ENCODE results near the gene CDH1. TPM values are rescaled to one million over a fixed set of nuclear protein-coding genes. Genes with fewer than 3 reads are reported as not detected.

CDH1 gene
- total and polyA plus RNA-seq, 2 donors from 2014 or later = 47.0 to 149 TPM

- Histone ChIP-seq H3K27ac (ENCODE audit: low read depth in 2 of 2, low read length in 2 of 2) (no peak overlapping the region), H3K9ac (ENCODE audit: low read length in 3 of 3) (no peak overlapping the region), H3K27me3 (ENCODE audit: control insufficient read depth, insufficient read depth, low read length) (no peaks in the 10 kb centered on the region), H3K36me3 (ENCODE audit: control insufficient read depth in 2 of 3, insufficient read depth in 3 of 3, low read length in 3 of 3) (peaks cover 0 to 6% (median 4%) of the 10 kb centered on the region in 3 donors), H3K4me3 (ENCODE audit: low read length in 3 of 3) (peak overlapping the region in 1 of 3 donors; percentile 43), H3K9me3 (ENCODE audit: control insufficient read depth in 2 of 3, insufficient read depth in 1 of 3, low read length in 3 of 3) (no peaks in the 10 kb centered on the region), H3K4me1 (ENCODE audit: control insufficient read depth in 2 of 3, insufficient read depth in 2 of 3, low read depth in 1 of 3, low read length in 3 of 3) (peaks cover 0 to 3% (median 0%) of the 10 kb centered on the region in 3 donors)
- intact Hi-C loops (cut with DNase I) = no loop called here
- DNase-seq = no peak
- FAIRE-seq = no peak
- no peak for TF ChIP-seq CTCF (IDR thresholded peaks at IDR 0.05; ENCODE audit: borderline replicate concordance, extremely low read depth, insufficient read depth)
Observed at GRCh38 chr16:68859828-68860227, 122.7 kb downstream of the CDH1 start.

- Histone ChIP-seq H3K4me3 (ENCODE audit: low read length in 3 of 3) (peak overlapping the region in 1 of 3 donors; percentile 30), H3K36me3 (ENCODE audit: control insufficient read depth in 2 of 3, insufficient read depth in 3 of 3, low read length in 3 of 3) (peaks cover 0 to 6% (median 4%) of the 10 kb centered on the region in 3 donors), H3K9ac (ENCODE audit: low read length in 3 of 3) (no peak overlapping the region), H3K27me3 (ENCODE audit: control insufficient read depth, insufficient read depth, low read length) (no peaks in the 10 kb centered on the region), H3K9me3 (ENCODE audit: control insufficient read depth in 2 of 3, insufficient read depth in 1 of 3, low read length in 3 of 3) (no peaks in the 10 kb centered on the region), H3K4me1 (ENCODE audit: control insufficient read depth in 2 of 3, insufficient read depth in 2 of 3, low read depth in 1 of 3, low read length in 3 of 3) (peaks cover 0 to 3% (median 0%) of the 10 kb centered on the region in 3 donors), H3K27ac (ENCODE audit: low read depth in 2 of 2, low read length in 2 of 2) (no peak overlapping the region)
- intact Hi-C loops (cut with DNase I) = no loop called here
- no peak for DNase-seq
- TF ChIP-seq CTCF (IDR thresholded peaks at IDR 0.05; ENCODE audit: borderline replicate concordance, extremely low read depth, insufficient read depth) = no peak
- no peak for FAIRE-seq
Observed at GRCh38 chr16:68860978-68861892, 124.1 kb downstream of the CDH1 start.

GRCh38 chr16:68866933-68867332 is 129.8 kb downstream of the CDH1 start:
- intact Hi-C loops (cut with DNase I) = no loop called here
- Histone ChIP-seq H3K36me3 (ENCODE audit: control insufficient read depth in 2 of 3, insufficient read depth in 3 of 3, low read length in 3 of 3) (peaks cover 0 to 3% (median 0%) of the 10 kb centered on the region in 3 donors), H3K9ac (ENCODE audit: low read length in 3 of 3) (no peak overlapping the region), H3K4me3 (ENCODE audit: low read length in 3 of 3) (no peak overlapping the region), H3K27ac (ENCODE audit: low read depth in 2 of 2, low read length in 2 of 2) (no peak overlapping the region), H3K4me1 (ENCODE audit: control insufficient read depth in 2 of 3, insufficient read depth in 2 of 3, low read depth in 1 of 3, low read length in 3 of 3) (no peaks in the 10 kb centered on the region), H3K9me3 (ENCODE audit: control insufficient read depth in 2 of 3, insufficient read depth in 1 of 3, low read length in 3 of 3) (no peaks in the 10 kb centered on the region), H3K27me3 (ENCODE audit: control insufficient read depth, insufficient read depth, low read length) (no peaks in the 10 kb centered on the region)
- FAIRE-seq (no peak), DNase-seq (peak in 1 of 5 donors; percentile 15)
- no peak for TF ChIP-seq CTCF (IDR thresholded peaks at IDR 0.05; ENCODE audit: borderline replicate concordance, extremely low read depth, insufficient read depth)

All from kidney (tissue), 14 donors.